Measurements from ENCODE around the gene GLOD4. TPM values are rescaled to one million over a fixed set of nuclear protein-coding genes. Genes with fewer than 3 reads are reported as not detected.
"Not testable (repeated sequence)": the region's sequence is repeated elsewhere in the genome, so short reads cannot be mapped to it uniquely, and the experiment has no call there.

The GLOD4 gene
- polyA plus RNA-seq, 1 donor from 2014 or later, result 235 TPM

- H3K27ac ChIP-seq (ENCODE audit: low read length); H3K27me3 ChIP-seq (ENCODE audit: insufficient read depth, low read depth, low read length); H4K20me1 ChIP-seq (ENCODE audit: insufficient read depth); H2AFZ ChIP-seq (ENCODE audit: low read depth, low read length); H3K79me2 ChIP-seq (replicated peaks; ENCODE audit: insufficient read depth, low read length); H3F3A ChIP-seq (ENCODE audit: insufficient read depth, low read length, poor library complexity, severe bottlenecking); H3K9me3 ChIP-seq (ENCODE audit: low read length); H3K4me2 ChIP-seq (ENCODE audit: low read length); H3K36me3 ChIP-seq (ENCODE audit: insufficient read depth, low read length); H3K4me3 ChIP-seq (ENCODE audit: low read length); H3K9ac ChIP-seq (ENCODE audit: low read length); H3K9me2 ChIP-seq (ENCODE audit: insufficient read depth, low read length): not testable (repeated sequence)
Measured at GRCh38 chr17:756010-756567, 26.0 kb downstream of the GLOD4 start.

GRCh38 chr17:755319-755961 is 26.6 kb downstream of the GLOD4 start:
- H3K9me2 ChIP-seq (ENCODE audit: insufficient read depth, low read length); H3K27ac ChIP-seq (ENCODE audit: low read length); H3K9ac ChIP-seq (ENCODE audit: low read length); H3K4me3 ChIP-seq (ENCODE audit: low read length); H3F3A ChIP-seq (ENCODE audit: insufficient read depth, low read length, poor library complexity, severe bottlenecking); H3K4me2 ChIP-seq (ENCODE audit: low read length); H2AFZ ChIP-seq (ENCODE audit: low read depth, low read length); H4K20me1 ChIP-seq (ENCODE audit: insufficient read depth); H3K36me3 ChIP-seq (ENCODE audit: insufficient read depth, low read length); H3K27me3 ChIP-seq (ENCODE audit: insufficient read depth, low read depth, low read length); H3K9me3 ChIP-seq (ENCODE audit: low read length): not testable (repeated sequence)
- peaks cover 13% of the 10 kb centered on the region for H3K79me2 ChIP-seq (replicated peaks; ENCODE audit: insufficient read depth, low read length)

- Histone ChIP-seq H4K20me1 (ENCODE audit: insufficient read depth) (no peaks in the 10 kb centered on the region), H3K4me2 (ENCODE audit: low read length) (no peak overlapping the region), H3K27me3 (ENCODE audit: insufficient read depth, low read depth, low read length) (no peaks in the 10 kb centered on the region), H3K27ac (ENCODE audit: low read length) (no peak overlapping the region), H3K4me3 (ENCODE audit: low read length) (no peak overlapping the region), H3F3A (ENCODE audit: insufficient read depth, low read length, poor library complexity, severe bottlenecking) (no peaks in the 10 kb centered on the region), H3K36me3 (ENCODE audit: insufficient read depth, low read length) (no peaks in the 10 kb centered on the region), H2AFZ (ENCODE audit: low read depth, low read length) (no peak overlapping the region), H3K9ac (ENCODE audit: low read length) (no peak overlapping the region), H3K79me2 (replicated peaks; ENCODE audit: insufficient read depth, low read length) (peaks cover 22% of the 10 kb centered on the region), H3K9me3 (ENCODE audit: low read length) (no peaks in the 10 kb centered on the region), H3K9me2 (ENCODE audit: insufficient read depth, low read length) (no peaks in the 10 kb centered on the region)
- no peak for TF ChIP-seq SMC3 (conservative IDR thresholded peaks at IDR 0.05; ENCODE audit: poor library complexity)
- TF ChIP-seq RAD21 (conservative IDR thresholded peaks at IDR 0.05), result no peak
- TF ChIP-seq REST (IDR thresholded peaks at IDR 0.05; ENCODE audit: borderline replicate concordance), result no peak
- TF ChIP-seq POLR2AphosphoS5 (IDR thresholded peaks at IDR 0.05), result no peak
- TF ChIP-seq EP300 (conservative IDR thresholded peaks at IDR 0.05; ENCODE audit: poor library complexity, severe bottlenecking), result no peak
- no peak for TF ChIP-seq EZH2 (IDR thresholded peaks at IDR 0.05; ENCODE audit: borderline replicate concordance, insufficient read depth, low read length, poor library complexity, severe bottlenecking)
- no peak for TF ChIP-seq CTCF (IDR thresholded peaks at IDR 0.05; ENCODE audit: poor library complexity, severe bottlenecking)
- no peak for TF ChIP-seq TAF1 (IDR thresholded peaks at IDR 0.05; ENCODE audit: low read depth)
- no peak for TF ChIP-seq MXI1 (conservative IDR thresholded peaks at IDR 0.05; ENCODE audit: poor library complexity, severe bottlenecking)
Measured at GRCh38 chr17:753418-753817, 28.7 kb downstream of the GLOD4 start.
